GM20431 (cell line): ENCODE data around the gene ROBO1.
"Not testable (repeated sequence)": the region's sequence is repeated elsewhere in the genome, so short reads cannot be mapped to it uniquely, and the experiment has no call there.

Source experiments
- in situ Hi-C: fragments of 300-500 bp; cut with MseI, MboI; formaldehyde crosslinking; loops from one replicate; pipeline ENCODE4 v1.15.0; 2020; ENCODE audit warnings: low sequenced_read_pairs; ENCODE audit not compliant: unreplicated experiment

ROBO1 gene

DNA sequence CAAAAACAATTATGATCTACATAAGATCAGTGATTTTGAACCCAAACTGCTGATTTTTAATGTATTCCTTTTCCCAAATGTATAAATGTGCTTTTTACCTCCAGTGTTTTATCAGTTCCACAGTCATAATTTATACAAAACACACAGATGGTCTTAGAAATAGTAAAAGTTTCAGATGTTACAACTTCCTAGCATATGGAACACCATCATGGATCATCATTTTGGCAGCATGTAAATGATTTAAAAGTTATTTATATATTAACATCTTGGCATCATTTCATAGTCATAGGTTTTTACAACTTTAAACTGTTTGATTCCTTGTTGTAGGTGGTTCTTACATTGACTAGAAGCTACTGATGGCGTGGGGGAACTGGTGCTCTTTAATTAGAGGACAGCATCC is 1025.3 kb downstream of the ROBO1 start:
- in situ Hi-C loops, result no loop called here

- in situ Hi-C loops, result no loop called here
Observed at GRCh38 chr3:78742041-78742440, 1025.8 kb downstream of the ROBO1 start.

- in situ Hi-C loops, result no loop called here
Observed at GRCh38 chr3:78741066-78741645, 1026.6 kb downstream of the ROBO1 start.

DNA sequence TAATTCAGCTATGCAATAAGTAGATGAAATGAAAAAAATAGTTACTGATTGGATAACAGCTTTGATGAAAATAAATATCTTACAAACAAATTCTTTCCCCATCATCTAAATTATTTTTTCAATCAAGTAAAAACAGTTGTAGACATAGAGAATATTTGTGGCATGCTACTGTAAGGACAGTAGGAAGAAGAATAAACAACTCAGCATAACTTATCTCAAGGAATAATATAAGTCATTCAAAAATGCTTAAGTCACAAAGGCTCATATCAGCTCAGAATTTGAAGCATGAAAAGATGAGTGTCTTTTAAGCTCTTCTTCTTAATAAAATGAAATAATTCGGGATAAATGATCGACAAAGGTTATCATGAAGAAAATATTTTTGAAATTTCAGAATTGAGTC is 1029.0 kb downstream of the ROBO1 start:
- in situ Hi-C loops, result no loop called here

DNA sequence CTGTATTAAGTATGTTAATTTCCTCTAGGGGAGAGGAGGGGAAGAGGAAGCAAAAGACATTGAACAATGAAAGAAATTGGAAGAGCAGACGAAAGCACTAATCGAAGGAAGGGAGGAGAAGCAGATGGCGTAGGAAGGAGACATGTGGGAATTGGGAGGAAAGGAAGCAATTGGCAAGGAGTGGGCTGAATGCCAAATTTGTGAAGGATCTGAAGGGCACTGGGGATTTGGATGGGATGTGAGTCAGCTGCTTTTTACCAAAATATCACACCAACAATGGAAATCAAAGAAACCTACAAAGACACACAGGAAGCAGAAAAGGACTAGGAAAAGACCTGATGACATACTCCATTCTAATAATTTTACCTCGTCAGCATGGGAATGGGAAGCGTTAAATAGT is 1029.8 kb downstream of the ROBO1 start:
- in situ Hi-C loops, result no loop called here

- in situ Hi-C loops, result no loop called here
Observed at GRCh38 chr3:78736863-78737262, 1030.9 kb downstream of the ROBO1 start.

DNA sequence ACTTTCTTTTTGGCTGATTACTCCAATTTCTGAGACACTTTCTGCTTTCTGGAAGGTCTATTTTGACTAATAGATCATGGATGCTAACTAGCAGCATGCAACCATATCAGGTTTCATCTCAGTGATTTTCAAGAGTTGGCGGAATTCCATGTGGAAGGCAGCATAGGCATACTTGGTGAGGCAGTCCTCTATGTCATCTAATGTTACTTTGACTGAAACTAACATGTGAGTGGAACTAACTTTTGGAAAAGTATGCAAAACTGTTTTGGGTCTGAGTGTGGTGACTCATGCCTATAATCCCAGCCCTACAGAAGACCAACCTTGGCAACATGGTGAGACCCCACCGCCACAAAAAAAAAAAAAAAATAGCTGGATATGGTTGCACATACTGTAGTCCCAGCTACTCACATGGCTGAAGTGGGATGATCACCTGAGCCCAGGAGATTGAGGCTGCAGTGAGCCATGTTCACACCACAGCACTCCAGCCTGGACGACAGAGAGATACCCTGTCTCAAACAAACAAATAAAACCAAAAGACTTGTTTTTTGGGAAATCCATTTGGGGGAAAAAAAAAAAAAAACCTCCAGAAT is 1033.7 kb downstream of the ROBO1 start:
- in situ Hi-C loops, result no loop called here

GRCh38 chr3:78732893-78733292 is 1034.9 kb downstream of the ROBO1 start:
- in situ Hi-C loops, result no loop called here

DNA sequence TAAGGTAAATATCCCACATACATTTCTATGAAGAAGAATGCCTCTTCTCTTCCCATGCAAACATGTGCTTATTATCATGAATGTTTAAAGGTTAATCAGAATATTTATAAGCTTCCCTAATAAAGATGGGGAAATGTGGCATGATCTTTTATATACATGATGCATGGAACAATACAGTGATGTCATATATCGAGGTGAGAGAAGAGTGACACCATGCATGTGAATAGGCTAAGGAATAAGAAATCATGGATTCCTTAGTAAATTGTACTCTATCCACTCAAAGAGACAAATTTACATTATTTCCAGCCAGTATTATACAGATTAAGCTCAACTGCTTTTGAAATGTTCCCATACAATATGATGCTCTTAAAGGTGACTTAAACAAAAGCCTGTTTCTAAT is 1035.3 kb downstream of the ROBO1 start:
- in situ Hi-C loops, result no loop called here

DNA sequence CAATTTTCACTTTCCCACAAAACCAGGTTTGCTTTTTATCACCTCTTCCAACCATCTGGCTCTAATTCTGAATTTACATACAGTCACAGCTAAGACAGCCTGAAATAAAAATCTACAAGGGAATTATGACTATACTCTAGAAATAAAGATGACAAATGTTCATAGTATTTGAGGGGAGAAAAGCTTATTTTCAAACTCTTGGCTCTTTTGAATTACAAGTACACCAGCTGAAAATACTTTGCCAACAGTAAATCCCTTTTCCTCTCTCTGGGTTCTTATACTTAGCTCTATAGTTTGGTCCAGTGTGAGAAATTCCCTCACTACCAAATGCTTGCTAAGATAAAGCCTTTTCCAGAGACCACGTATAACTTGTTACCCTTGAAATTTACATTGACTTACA is 1037.9 kb downstream of the ROBO1 start:
- in situ Hi-C loops, result no loop called here

- in situ Hi-C loops, result no loop called here
Observed at GRCh38 chr3:78728406-78729145, 1039.2 kb downstream of the ROBO1 start.

GRCh38 chr3:78726545-78726944 is 1041.3 kb downstream of the ROBO1 start:
- in situ Hi-C loops, result no loop called here

DNA sequence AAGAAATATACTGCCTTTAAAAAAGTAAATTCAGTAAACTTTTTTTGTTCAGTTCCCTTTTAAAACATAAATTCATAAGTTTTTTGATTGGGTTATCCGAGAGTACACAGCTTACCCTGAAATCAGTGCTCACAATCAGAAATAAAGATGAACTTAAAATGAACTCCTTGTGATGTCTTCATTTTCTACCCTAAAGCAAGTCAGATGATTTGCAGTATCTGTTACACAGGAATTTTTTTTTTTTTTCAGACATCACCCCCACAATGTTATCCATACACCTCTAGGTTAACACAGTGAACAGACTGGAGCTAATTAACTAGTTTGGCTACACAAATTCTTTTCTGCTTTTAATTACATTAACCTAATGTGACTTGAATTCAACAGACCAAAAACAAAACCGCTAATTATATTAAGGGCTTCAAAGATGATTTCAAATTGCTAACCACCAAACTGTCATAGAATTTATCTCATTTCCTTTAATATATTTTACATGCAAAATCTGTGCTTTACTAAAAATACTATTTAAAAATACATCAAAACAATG is 1042.0 kb downstream of the ROBO1 start:
- in situ Hi-C loops, result no loop called here

DNA sequence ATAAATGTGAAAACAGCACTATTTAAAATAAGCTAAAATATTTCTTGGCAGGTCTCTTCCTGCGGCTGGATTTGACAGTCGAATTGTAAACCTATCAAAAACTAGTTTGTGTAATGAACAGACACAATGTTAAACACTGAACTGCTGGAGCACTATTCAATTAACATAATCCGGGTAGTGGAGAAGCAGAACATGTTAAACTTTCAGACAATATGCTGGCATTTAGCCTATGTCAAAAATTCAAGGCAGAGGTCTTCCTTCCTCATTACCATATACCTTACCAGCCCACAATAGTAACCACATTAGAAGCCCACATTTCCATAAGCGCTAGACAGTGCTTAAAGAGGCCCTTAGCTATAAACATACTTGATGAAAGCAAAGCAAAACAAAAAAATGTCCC is 1042.9 kb downstream of the ROBO1 start:
- in situ Hi-C loops, result no loop called here

DNA sequence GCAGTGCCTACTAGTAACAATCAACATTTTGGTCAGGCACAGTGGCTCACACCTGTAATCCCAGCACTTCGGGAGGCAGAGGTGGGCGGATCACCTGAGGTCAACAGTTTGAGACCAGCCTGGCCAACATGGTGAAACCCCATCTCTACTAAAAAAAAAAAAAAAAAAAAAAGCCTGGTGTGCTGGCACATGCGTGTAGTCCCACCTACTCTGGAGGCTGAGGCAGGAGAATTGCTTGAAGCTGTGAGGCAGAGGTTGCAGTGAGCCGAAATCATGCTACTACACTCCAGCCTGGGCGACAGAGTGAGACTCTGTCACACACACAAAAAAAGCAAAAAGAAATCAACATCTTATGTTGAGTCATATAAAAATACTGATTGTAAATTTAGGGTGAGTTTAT is 1043.4 kb downstream of the ROBO1 start:
- in situ Hi-C loops, result not testable (repeated sequence)

DNA sequence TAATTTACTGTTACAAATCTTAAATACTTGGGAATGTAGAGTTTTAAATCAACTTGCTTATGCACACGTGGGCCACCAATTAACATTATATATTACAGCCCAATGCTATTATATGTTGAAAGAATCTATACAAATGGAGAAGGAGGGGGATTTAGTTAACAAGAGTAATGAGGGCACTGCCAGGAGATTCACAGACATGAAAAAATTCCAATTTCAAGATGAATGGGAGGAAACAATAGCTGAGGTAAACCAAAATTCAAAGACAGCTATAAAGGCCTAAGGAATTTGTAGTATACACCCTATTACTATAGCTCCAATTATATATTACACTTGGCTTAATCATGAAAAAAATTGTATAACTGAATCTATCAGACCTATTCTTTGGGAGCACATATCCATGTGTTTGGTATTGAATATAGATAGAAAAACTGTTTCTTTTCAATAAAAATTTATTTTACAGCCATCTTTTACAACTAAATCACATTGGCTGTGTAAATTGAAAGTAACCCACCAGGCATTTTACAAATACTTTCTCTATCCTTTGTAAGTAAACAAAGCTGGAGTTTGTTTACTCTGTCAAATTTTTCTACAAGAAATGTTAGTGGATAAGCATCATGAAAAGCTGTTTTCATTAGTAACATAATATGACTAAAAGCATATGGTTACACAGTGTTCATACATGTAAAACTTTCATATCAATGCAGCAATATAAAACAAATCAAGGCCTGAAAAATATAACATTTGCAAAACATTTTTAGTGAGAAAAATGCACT is 1045.8 kb downstream of the ROBO1 start:
- in situ Hi-C loops, result no loop called here

DNA sequence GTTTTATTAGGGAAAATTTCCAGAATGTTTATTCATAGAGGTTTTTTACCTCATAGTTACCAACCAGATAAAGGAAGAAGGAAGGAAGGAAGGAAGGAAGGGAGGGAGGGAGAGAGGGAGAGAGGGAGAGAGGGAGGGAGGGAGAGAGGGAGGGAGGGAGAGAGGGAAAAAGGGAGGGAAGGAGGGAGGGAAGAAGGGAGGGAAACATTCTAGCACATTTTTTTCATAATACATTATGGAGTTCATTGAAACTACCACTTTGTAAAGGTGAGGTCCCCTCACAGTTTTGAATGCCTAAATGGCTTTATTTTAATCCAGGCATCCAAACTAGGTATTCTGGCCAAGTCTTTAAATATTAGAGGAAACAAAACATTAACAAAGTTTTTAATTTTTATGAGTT is 1049.1 kb downstream of the ROBO1 start:
- in situ Hi-C loops, result no loop called here

DNA sequence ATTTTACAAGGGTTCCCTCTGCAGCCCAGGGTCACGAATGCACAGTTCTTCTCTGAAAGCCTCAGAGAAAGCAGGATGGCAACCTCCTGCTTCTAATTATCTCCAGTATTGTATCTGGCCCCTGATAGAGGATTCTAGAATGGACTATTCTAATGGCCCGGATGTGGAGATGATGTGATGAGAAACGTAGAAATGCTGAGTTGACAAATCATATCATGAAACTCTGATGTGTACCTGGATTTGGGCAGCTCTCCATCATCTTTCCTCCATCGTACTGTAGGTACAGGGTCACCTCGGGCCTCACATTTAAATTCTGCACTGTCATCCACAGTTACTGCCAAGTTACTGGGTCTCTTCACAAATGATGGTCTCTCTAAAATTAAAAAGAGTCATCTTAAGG is 1050.8 kb downstream of the ROBO1 start:
- in situ Hi-C loops, result no loop called here

DNA sequence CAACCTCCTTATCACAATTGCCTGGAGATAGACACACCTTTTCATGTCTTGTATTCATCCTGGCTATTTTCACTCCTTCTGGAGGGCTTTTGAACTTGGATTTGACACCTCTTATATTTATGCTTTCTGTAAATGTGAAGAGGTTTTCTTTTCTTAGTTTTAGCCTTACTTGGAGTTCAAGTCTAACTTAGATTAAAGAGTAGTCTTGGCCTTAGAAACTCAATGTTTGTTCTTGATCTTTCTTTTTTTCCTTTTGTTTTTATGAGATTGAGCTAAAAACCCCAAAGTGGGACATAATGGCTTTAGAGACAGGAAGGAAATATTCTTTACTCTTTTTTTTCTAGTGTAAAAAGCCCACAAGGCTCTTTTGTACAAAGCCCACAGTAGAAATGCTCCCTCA is 1054.9 kb downstream of the ROBO1 start:
- in situ Hi-C loops, result no loop called here

- in situ Hi-C loops, result no loop called here
Observed at GRCh38 chr3:78712270-78712669, 1055.5 kb downstream of the ROBO1 start.
